HG03175 (cell line): ENCODE results near the gene HTRA3.

Experiments
- ATAC-seq: cut with Tn5 transposase; IDR thresholded peaks from one replicate; pipeline ENCODE4 v1.9.1; 2021; ENCODE audit warnings: mild to moderate bottlenecking, moderate library complexity; ENCODE audit not compliant: unreplicated experiment

HTRA3 gene

GRCh38 chr4:8322794-8323704 is 53.5 kb downstream of the HTRA3 start:
- no peak for ATAC-seq

GRCh38 chr4:8323947-8324555 is 54.5 kb downstream of the HTRA3 start:
- no peak for ATAC-seq

GRCh38 chr4:8324640-8325239 is 55.2 kb downstream of the HTRA3 start:
- no peak for ATAC-seq

GRCh38 chr4:8325291-8325973 is 55.9 kb downstream of the HTRA3 start:
- no peak for ATAC-seq

- no peak for ATAC-seq
Observed at GRCh38 chr4:8326206-8326605, 56.7 kb downstream of the HTRA3 start.

- no peak for ATAC-seq
Observed at GRCh38 chr4:8328456-8328855, 58.9 kb downstream of the HTRA3 start.

GRCh38 chr4:8328866-8329559 is 59.5 kb downstream of the HTRA3 start:
- no peak for ATAC-seq

GRCh38 chr4:8329560-8329858 is 60.0 kb downstream of the HTRA3 start:
- no peak for ATAC-seq

- no peak for ATAC-seq
Observed at GRCh38 chr4:8329859-8330761, 60.6 kb downstream of the HTRA3 start.

GRCh38 chr4:8330821-8331574 is 61.4 kb downstream of the HTRA3 start:
- ATAC-seq = no peak

- ATAC-seq = no peak
Observed at GRCh38 chr4:8331575-8331955, 62.0 kb downstream of the HTRA3 start.

- ATAC-seq = no peak
Observed at GRCh38 chr4:8332038-8332857, 62.7 kb downstream of the HTRA3 start.

- no peak for ATAC-seq
Observed at GRCh38 chr4:8332891-8333331, 63.4 kb downstream of the HTRA3 start.

- ATAC-seq = no peak
Observed at GRCh38 chr4:8333726-8334460, 64.3 kb downstream of the HTRA3 start.

GRCh38 chr4:8334786-8335460 is 65.4 kb downstream of the HTRA3 start:
- no peak for ATAC-seq

- ATAC-seq = no peak
Observed at GRCh38 chr4:8335848-8336247, 66.3 kb downstream of the HTRA3 start.

GRCh38 chr4:8336412-8337075 is 67.0 kb downstream of the HTRA3 start:
- ATAC-seq = no peak
